K562 (cell line): Measurements from ENCODE around the gene SUMF1. TPM values are rescaled to one million over a fixed set of nuclear protein-coding genes. Genes with fewer than 3 reads are reported as not detected.

ENCODE experiments used
- ATAC-seq: fragments of 200-7000 bp; cut with Tn5 transposase; 3 replicates; pipeline ENCODE4 v1.9.1; 2020; ENCODE audit warnings: moderate library complexity
- BruUV-seq: library from RNA; stranded (reverse); fragments of 400-500 nt; replicated peaks from 2 replicates; lab custom pipeline; 2021; lab: Mats Ljungman, UMichigan
- CTCF ChIA-PET: fragments of 300-600 bp; formaldehyde crosslinking; extraction: SDS; loops from one replicate; lab custom pipeline; 2021; ENCODE audit warnings: low intra/inter-chr PET ratio; lab: Yijun Ruan, JAX
- POLR2A ChIA-PET: fragments of 300-600, 350-650 bp; sonication (Branson Sonifier 250); formaldehyde crosslinking; extraction: SDS; loops from one replicate; lab custom pipeline; 2021; ENCODE audit warnings: antibody characterized with exemption, inconsistent platforms; lab: Yijun Ruan, JAX
- DNase-seq, 4 experiments: peaks; one replicate each; pipeline versions ENCODE4 v3.0.0 to v3.0.0-alpha.2; 2011 to 2018; ENCODE audit warnings: low spot score in 3 of 4, mixed read lengths in 3 of 4; ENCODE audit errors: extremely low read depth in 1 of 4
- FAIRE-seq: peaks from 2 replicates; lab custom pipeline; 2011; peaks lifted over from hg19 to GRCh38; lab: Jason Lieb, UNC
- H2AFZ ChIP-seq: 2 replicates; pipeline ENCODE4 v1.6.0; 2011; ENCODE audit warnings: low read depth, low read length, control low read depth, inconsistent platforms
- H3K27ac ChIP-seq: fragments of 200-600 bp; 3 replicates; pipeline ENCODE4 v1.8.0; 2011; ENCODE audit warnings: low read depth, mild to moderate bottlenecking, control low read depth, inconsistent platforms, low read length, moderate library complexity, mixed read lengths; ENCODE audit errors: extremely low read depth
- H3K27me3 ChIP-seq, 2 experiments: fragments of 300-600 bp in 1 of 2; 2 replicates in 1 of 2; 3 replicates in 1 of 2; pipeline versions ENCODE4 v1.6.0 to v1.8.0; 2011; ENCODE audit warnings: inconsistent platforms in 2 of 2, low read length in 2 of 2, mild to moderate bottlenecking in 1 of 2, mixed read lengths in 1 of 2, moderate library complexity in 1 of 2; ENCODE audit not compliant: control insufficient read depth in 2 of 2, insufficient read depth in 2 of 2
- H3K36me3 ChIP-seq: fragments of 300-600 bp; 3 replicates; pipeline ENCODE4 v1.8.0; 2011; ENCODE audit warnings: mild to moderate bottlenecking, low read length, inconsistent platforms; ENCODE audit not compliant: control insufficient read depth, insufficient read depth
- H3K4me1 ChIP-seq, 2 experiments: fragments of 200-600 bp in 1 of 2; replicated peaks in 1 of 2; 2 replicates in 1 of 2; 3 replicates in 1 of 2; pipeline versions ENCODE4 v1.5.1 to v1.8.0; 2011; ENCODE audit warnings: inconsistent platforms in 2 of 2, low read length in 2 of 2, mild to moderate bottlenecking in 1 of 2, mixed read lengths in 1 of 2, moderate library complexity in 1 of 2; ENCODE audit not compliant: control insufficient read depth in 2 of 2, insufficient read depth in 2 of 2
- H3K4me2 ChIP-seq: 2 replicates; pipeline ENCODE4 v1.6.1; 2011; ENCODE audit warnings: low read length, control low read depth, inconsistent platforms, mixed read lengths; ENCODE audit not compliant: insufficient read depth
- H3K4me3 ChIP-seq: fragments of 200-600 bp; sonication (generic), shearing (Covaris generic); 2 replicates; pipeline ENCODE4 v1.5.1; 2016; ENCODE audit warnings: control low read depth, inconsistent platforms
- H3K79me2 ChIP-seq: fragments of 200-600 bp; 3 replicates; pipeline ENCODE4 v1.8.0; 2011; ENCODE audit warnings: low read length, inconsistent platforms; ENCODE audit not compliant: control insufficient read depth, insufficient read depth
- H3K9ac ChIP-seq, 2 experiments: 2 replicates each; pipeline versions ENCODE4 v1.6.0 to v1.6.1; 2011; ENCODE audit warnings: low read depth in 2 of 2, low read length in 2 of 2, control low read depth in 1 of 2, inconsistent platforms in 1 of 2, mild to moderate bottlenecking in 1 of 2, mixed read lengths in 1 of 2; ENCODE audit not compliant: insufficient read depth in 1 of 2
- H3K9me1 ChIP-seq: one replicate; pipeline ENCODE4 v1.6.0; 2011; ENCODE audit warnings: inconsistent platforms, mild to moderate bottlenecking, low read length, moderate library complexity; ENCODE audit not compliant: control insufficient read depth, insufficient read depth
- H3K9me3 ChIP-seq: replicated peaks from 2 replicates; pipeline ENCODE4 v1.5.1; 2011; ENCODE audit warnings: low read depth, low read length, inconsistent platforms; ENCODE audit not compliant: control insufficient read depth, insufficient read depth
- H4K20me1 ChIP-seq: replicated peaks from 2 replicates; pipeline ENCODE4 v1.6.1; 2011; ENCODE audit warnings: low read length, inconsistent platforms, mixed read lengths; ENCODE audit not compliant: control insufficient read depth, insufficient read depth
- ARID2 ChIP-seq: fragments of 450-650 bp; IDR thresholded peaks from 2 replicates; pipeline ENCODE4 v1.6.1; 2017; ENCODE audit warnings: antibody characterized with exemption, mild to moderate bottlenecking
- FOXK2 ChIP-seq, 2 experiments: fragments of 450-650 bp; IDR thresholded peaks in 1 of 2; conservative IDR thresholded peaks in 1 of 2; 2 replicates each; pipeline ENCODE4 v1.6.1; 2016; ENCODE audit warnings: low read depth in 2 of 2, mild to moderate bottlenecking in 1 of 2
- FOXO4 ChIP-seq: fragments of 450-650 bp; formaldehyde crosslinking; IDR thresholded peaks from 2 replicates; pipeline ENCODE4 v1.4.0; 2020; ENCODE audit warnings: mild to moderate bottlenecking, moderate library complexity
- LARP7 ChIP-seq: fragments of 450-650 bp; IDR thresholded peaks from 2 replicates; pipeline ENCODE4 v1.6.1; 2016
- MTF1 ChIP-seq: fragments of 250-450 bp; sonication (Bioruptor Pico); IDR thresholded peaks from 2 replicates; pipeline ENCODE4 v1.9.0; 2021; ENCODE audit warnings: moderate library complexity, mild to moderate bottlenecking, inconsistent platforms, borderline replicate concordance
- MXD1 ChIP-seq: fragments of 250-450 bp; sonication (Bioruptor Pico); IDR thresholded peaks from 2 replicates; pipeline ENCODE4 v1.8.0; 2021; ENCODE audit warnings: borderline replicate concordance, mild to moderate bottlenecking, moderate library complexity; ENCODE audit not compliant: poor library complexity, severe bottlenecking
- NCOA6 ChIP-seq: fragments of 450-650 bp; IDR thresholded peaks from 2 replicates; pipeline ENCODE4 v1.6.1; 2017; ENCODE audit warnings: mild to moderate bottlenecking
- PATZ1 ChIP-seq: fragments of 250-450 bp; sonication (Bioruptor Pico); IDR thresholded peaks from 2 replicates; pipeline ENCODE4 v1.5.0; 2020; ENCODE audit warnings: mild to moderate bottlenecking, borderline replicate concordance
- POLR2AphosphoS2 ChIP-seq: IDR thresholded peaks from 2 replicates; pipeline ENCODE4 v1.6.1; 2012; ENCODE audit warnings: low read length, improper control_type of control experiment
- PRPF4 ChIP-seq: fragments of 200-400 bp; formaldehyde crosslinking; IDR thresholded peaks from one replicate; pipeline ENCODE4 v1.6.1; 2017; ENCODE audit warnings: low read length, low read depth, mild to moderate bottlenecking; ENCODE audit not compliant: insufficient read depth, poor library complexity, severe bottlenecking
- RAD21 ChIP-seq, 2 experiments: fragments of 250-450 bp in 1 of 2; fragments of 450-650 bp in 1 of 2; sonication (Bioruptor Pico) in 1 of 2; formaldehyde crosslinking in 1 of 2; IDR thresholded peaks in 1 of 2; conservative IDR thresholded peaks in 1 of 2; 2 replicates each; pipeline versions ENCODE4 v1.4.0 to v1.8.0; 2020 to 2022; ENCODE audit warnings: mild to moderate bottlenecking in 2 of 2, moderate library complexity in 1 of 2
- TAF1 ChIP-seq: IDR thresholded peaks from 2 replicates; pipeline ENCODE4 v1.6.1; 2011; ENCODE audit warnings: mild to moderate bottlenecking, low read length, moderate library complexity; ENCODE audit not compliant: insufficient read depth, control insufficient read depth, severe bottlenecking; ENCODE audit errors: extremely low read depth
- TAL1 ChIP-seq: fragments of 450-650 bp; IDR thresholded peaks from 2 replicates; pipeline ENCODE4 v1.6.1; 2016; ENCODE audit warnings: mild to moderate bottlenecking
- THAP12 ChIP-seq: fragments of 250-450 bp; sonication (Bioruptor Pico); IDR thresholded peaks from 2 replicates; pipeline ENCODE4 v1.9.0; 2021; ENCODE audit warnings: mild to moderate bottlenecking, inconsistent platforms
- ZBTB17 ChIP-seq: fragments of 450-650 bp; formaldehyde crosslinking; IDR thresholded peaks from 2 replicates; pipeline ENCODE4 v1.4.0; 2020; ENCODE audit warnings: mild to moderate bottlenecking
- ZNF699 ChIP-seq: fragments of 250-450 bp; sonication (Bioruptor Pico); IDR thresholded peaks from 2 replicates; pipeline ENCODE4 v1.8.0; 2021; ENCODE audit warnings: mild to moderate bottlenecking, moderate library complexity; ENCODE audit not compliant: insufficient replicate concordance
- ZNF764 ChIP-seq: fragments of 250-450 bp; sonication (Bioruptor Pico); IDR thresholded peaks from 2 replicates; pipeline ENCODE4 v1.4.0; 2020; ENCODE audit warnings: low read depth, mild to moderate bottlenecking, moderate library complexity
- whole genome bisulfite sequencing: fragments of 100-300 bp; shearing (Covaris generic); methylation state at CpG from one replicate; pipeline ENCODE4 v1.1.6; 2016; ENCODE audit warnings: low coverage, mixed read lengths; ENCODE audit not compliant: insufficient coverage; ENCODE audit errors: missing lambda C conversion rate; 5-methylcytosine and 5-hydroxymethylcytosine counted together
- in situ Hi-C: fragments of 300-500 bp; cut with MboI; formaldehyde crosslinking; loops from 4 replicates; pipeline ENCODE4 v1.15.0; 2018; ENCODE audit warnings: inconsistent platforms, mixed read lengths
- intact Hi-C: fragments of 100-400 bp; cut with micrococcal nuclease; formaldehyde crosslinking; loops from 2 replicates; pipeline ENCODE4 v1.14.2; 2022
- polyA plus RNA-seq, 8 experiments: library from polyadenylated mRNA; depleted of rRNA in 4 of 8; stranded (reverse) in 5 of 8; unstranded in 3 of 8; fragments of >200 nt; fragmentation: Nextera tagmentation in 2 of 8; fragmentation: Illumina TruSeq in 1 of 8; extraction: Ambion mirVana in 2 of 8; extraction: Trizol in 1 of 8; gene quantifications; 2 replicates each; pipeline versions ENCODE4 v1.2.1 to v1.2.3, GENCODE V29; 2011 to 2014; ENCODE audit warnings: inconsistent platforms in 1 of 8, missing spikeins in 1 of 8
- total RNA-seq, 7 experiments: library from RNA; depleted of rRNA in 6 of 7; stranded (reverse); fragments of >200 nt in 6 of 7; fragmentation: Illumina TruSeq in 2 of 7; extraction: Trizol in 2 of 7; gene quantifications; 2 replicates each; pipeline versions ENCODE4 v1.2.1 to v1.2.3, GENCODE V29; 2011 to 2021; ENCODE audit warnings: low replicate concordance in 1 of 7

Gene SUMF1
- total and polyA plus RNA-seq, 9 of the 15 experiments (the other 6 are each of a cell fraction or from before 2014, with no cell fraction given): 1.3 to 7.4 (median 4.2) TPM

GRCh38 chr3:4343258-4343657 lies 123.8 kb downstream of the SUMF1 start:
- Histone ChIP-seq H3K9me1 (no peaks in the 10 kb centered on the region), H2AFZ (no peak overlapping the region), H3K27ac (no peak overlapping the region), H3K9ac (no peak overlapping the region), H4K20me1 (no peaks in the 10 kb centered on the region), H3K4me3 (no peak overlapping the region), H3K4me1 (peaks cover 0 to 12% of the 10 kb centered on the region in 2 experiments; a peak in 3 of 5 replicates), H3K9me3 (no peaks in the 10 kb centered on the region), H3K36me3 (no peaks in the 10 kb centered on the region), H3K4me2 (no peak overlapping the region), H3K27me3 (no peaks in the 10 kb centered on the region), H3K79me2 (no peaks in the 10 kb centered on the region)
- FAIRE-seq: no peak
- DNase-seq: peak in 1 of 4 experiments; percentile 12
- ATAC-seq: peak; percentile 53
- intact Hi-C loops (no loop called here), in situ Hi-C loops (no loop called here)
- ChIA-PET POLR2A (interaction anchor here (0.5 to 1.3 kb wide), 7 partner anchors 9 to 296 kb away, joined by 3 to 4 read pairs (median 3); partner anchors contain the start of gene ITPR1), CTCF (no interaction called here)
- WGBS: 38% methylated on average over 1 of the region's 1 CpG
- BruUV-seq: no TSS peak
- no peak for TF ChIP-seq ZNF764 (CRISPR knock-in tag)
- TF ChIP-seq FOXK2 (conservative IDR thresholded peaks at IDR 0.05 in 1 of 2, IDR thresholded peaks at IDR 0.05 in 1 of 2; ENCODE audit: low read depth in 2 of 2): no peak
- no peak for TF ChIP-seq FOXO4 (CRISPR knock-in tag)
- TF ChIP-seq RAD21 (CRISPR knock-in tag; conservative IDR thresholded peaks at IDR 0.05 in 1 of 2, IDR thresholded peaks at IDR 0.05 in 1 of 2): no peak
- no peak for TF ChIP-seq THAP12 (CRISPR knock-in tag)
- TF ChIP-seq POLR2AphosphoS2: no peak
- TF ChIP-seq PATZ1 (CRISPR knock-in tag): no peak
- no peak for TF ChIP-seq NCOA6
- TF ChIP-seq PRPF4: no peak
- TF ChIP-seq TAF1: no peak
- TF ChIP-seq ARID2: no peak
- TF ChIP-seq ZBTB17 (CRISPR knock-in tag): no peak
- TF ChIP-seq MTF1 (CRISPR knock-in tag): no peak
- TF ChIP-seq MXD1 (CRISPR knock-in tag): no peak
- no peak for TF ChIP-seq LARP7
- no peak for TF ChIP-seq TAL1
- no peak for TF ChIP-seq ZNF699 (CRISPR knock-in tag)
